Measurements from ENCODE around the gene MRPS25. TPM values are rescaled to one million over a fixed set of nuclear protein-coding genes. Genes with fewer than 3 reads are reported as not detected.
A peak's percentile ranks its signal among the peaks of the same experiment; 100 is the strongest.

Gene MRPS25
- total RNA-seq, 4 donors from 2014 or later, result 22.3 to 46.8 (median 29.2) TPM

GRCh38 chr3:15108869-15109268 lies 43.8 kb upstream of the MRPS25 start:
- Histone ChIP-seq H3K36me3 (no peaks in the 10 kb centered on the region), H3K4me3 (no peak overlapping the region), H3K4me1 (peaks cover 5% of the 10 kb centered on the region), H3K27me3 (no peaks in the 10 kb centered on the region), H3K27ac (no peak overlapping the region), H3K9me3 (no peaks in the 10 kb centered on the region)
- DNase-seq (ENCODE audit: low spot score in 2 of 2), result no peak
- 87% methylated on average over 4 of the region's 4 CpGs for WGBS
- no peak for TF ChIP-seq POLR2A (IDR thresholded peaks at IDR 0.05)
- no peak for TF ChIP-seq CTCF (IDR thresholded peaks at IDR 0.05)
- no peak for TF ChIP-seq POLR2AphosphoS5 (IDR thresholded peaks at IDR 0.05)
- TF ChIP-seq EP300 (IDR thresholded peaks at IDR 0.05), result no peak

GRCh38 chr3:15108082-15108545 lies 43.0 kb upstream of the MRPS25 start:
- H3K4me1 ChIP-seq, result peaks cover 7% of the 10 kb centered on the region
- no peaks in the 10 kb centered on the region for H3K36me3 ChIP-seq
- WGBS, result 16% methylated on average over 9 of the region's 11 CpGs
- peak; percentile 74 to 83 for DNase-seq (ENCODE audit: low spot score in 2 of 2)
- H3K27ac ChIP-seq, result no peak overlapping the region
- no peaks in the 10 kb centered on the region for H3K9me3 ChIP-seq
- no peak overlapping the region for H3K4me3 ChIP-seq
- no peaks in the 10 kb centered on the region for H3K27me3 ChIP-seq
- TF ChIP-seq CTCF (IDR thresholded peaks at IDR 0.05), result peak; percentile 54 to 90
- no peak for TF ChIP-seq POLR2AphosphoS5 (IDR thresholded peaks at IDR 0.05)
- TF ChIP-seq EP300 (IDR thresholded peaks at IDR 0.05), result no peak
- TF ChIP-seq POLR2A (IDR thresholded peaks at IDR 0.05), result no peak

GRCh38 chr3:15107075-15107947 lies 42.2 kb upstream of the MRPS25 start:
- 71% methylated on average over 16 of the region's 16 CpGs for WGBS
- no peaks in the 10 kb centered on the region for H3K9me3 ChIP-seq
- no peaks in the 10 kb centered on the region for H3K27me3 ChIP-seq
- H3K27ac ChIP-seq, result no peak overlapping the region
- TF ChIP-seq POLR2A (IDR thresholded peaks at IDR 0.05) (no peak), CTCF (IDR thresholded peaks at IDR 0.05) (no peak), EP300 (IDR thresholded peaks at IDR 0.05) (no peak), POLR2AphosphoS5 (IDR thresholded peaks at IDR 0.05) (no peak)
- no peaks in the 10 kb centered on the region for H3K36me3 ChIP-seq
- peaks cover 13% of the 10 kb centered on the region for H3K4me1 ChIP-seq
- H3K4me3 ChIP-seq, result no peak overlapping the region
- DNase-seq (ENCODE audit: low spot score in 2 of 2), result no peak

GRCh38 chr3:15102836-15103235 lies 37.7 kb upstream of the MRPS25 start:
- Histone ChIP-seq H3K27me3 (no peaks in the 10 kb centered on the region), H3K9me3 (no peaks in the 10 kb centered on the region), H3K36me3 (no peaks in the 10 kb centered on the region), H3K4me3 (no peak overlapping the region), H3K4me1 (peaks cover 28% of the 10 kb centered on the region), H3K27ac (peak overlapping the region; percentile 77)
- no peak for TF ChIP-seq CTCF (IDR thresholded peaks at IDR 0.05)
- no peak for TF ChIP-seq POLR2AphosphoS5 (IDR thresholded peaks at IDR 0.05)
- TF ChIP-seq POLR2A (IDR thresholded peaks at IDR 0.05), result no peak
- no peak for TF ChIP-seq EP300 (IDR thresholded peaks at IDR 0.05)
- DNase-seq (ENCODE audit: low spot score in 2 of 2), result peak in 1 of 2 donors; percentile 63
- WGBS, result 48% methylated on average over 3 of the region's 3 CpGs

GRCh38 chr3:15102256-15102655 lies 37.1 kb upstream of the MRPS25 start:
- 19% methylated on average over 4 of the region's 4 CpGs for WGBS
- Histone ChIP-seq H3K36me3 (no peaks in the 10 kb centered on the region), H3K27me3 (no peaks in the 10 kb centered on the region), H3K27ac (peak overlapping the region; percentile 77), H3K4me1 (peaks cover 34% of the 10 kb centered on the region), H3K9me3 (no peaks in the 10 kb centered on the region), H3K4me3 (no peak overlapping the region)
- DNase-seq (ENCODE audit: low spot score in 2 of 2), result peak; percentile 81 to 82
- no peak for TF ChIP-seq CTCF (IDR thresholded peaks at IDR 0.05)
- TF ChIP-seq POLR2AphosphoS5 (IDR thresholded peaks at IDR 0.05), result peak in 1 of 3 donors; percentile 62
- TF ChIP-seq EP300 (IDR thresholded peaks at IDR 0.05), result peak; percentile 53

Data from suprapubic skin (tissue), 4 donors.